HG02884 (cell line): ENCODE measurements around the gene IRF2BP2.

Experiments
- ATAC-seq: cut with Tn5 transposase; IDR thresholded peaks from one replicate; pipeline ENCODE4 v1.9.1; 2021; ENCODE audit warnings: mild to moderate bottlenecking, moderate library complexity; ENCODE audit not compliant: unreplicated experiment

Gene IRF2BP2

DNA sequence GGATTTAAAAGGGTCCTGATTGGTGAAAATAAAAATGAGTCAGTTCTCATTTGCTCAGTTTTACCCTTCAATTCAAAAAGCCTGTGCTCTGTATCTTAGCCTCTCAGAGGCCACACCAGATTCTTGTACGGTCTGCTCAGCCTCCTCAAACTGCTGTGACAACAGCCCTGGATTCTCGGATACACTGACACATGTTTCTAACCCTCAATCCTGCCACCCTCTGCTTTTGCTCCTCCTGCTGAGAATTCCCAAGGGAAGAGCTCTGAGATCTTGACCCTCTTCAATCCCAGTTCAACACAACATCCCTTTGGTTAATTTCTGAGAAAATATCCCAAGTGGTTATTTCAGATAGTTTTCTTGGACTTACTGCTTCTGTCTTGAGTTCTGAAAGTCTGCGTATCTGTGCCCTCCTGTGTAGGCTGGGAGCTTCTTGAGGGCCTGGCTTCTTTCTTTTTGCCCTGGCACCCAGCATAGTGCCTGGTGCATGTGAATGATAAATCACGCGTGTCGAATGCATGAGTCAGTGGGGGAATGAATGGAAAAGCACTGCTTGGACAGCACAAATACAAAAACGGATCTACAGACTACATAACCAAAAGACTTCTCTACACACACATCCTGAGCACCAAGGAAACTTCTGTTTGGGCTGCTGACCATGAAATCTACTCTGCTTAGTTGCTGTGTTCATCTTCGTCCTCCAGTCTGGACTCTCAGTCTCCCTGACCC is 24.5 kb downstream of the IRF2BP2 start:
- no peak for ATAC-seq

DNA sequence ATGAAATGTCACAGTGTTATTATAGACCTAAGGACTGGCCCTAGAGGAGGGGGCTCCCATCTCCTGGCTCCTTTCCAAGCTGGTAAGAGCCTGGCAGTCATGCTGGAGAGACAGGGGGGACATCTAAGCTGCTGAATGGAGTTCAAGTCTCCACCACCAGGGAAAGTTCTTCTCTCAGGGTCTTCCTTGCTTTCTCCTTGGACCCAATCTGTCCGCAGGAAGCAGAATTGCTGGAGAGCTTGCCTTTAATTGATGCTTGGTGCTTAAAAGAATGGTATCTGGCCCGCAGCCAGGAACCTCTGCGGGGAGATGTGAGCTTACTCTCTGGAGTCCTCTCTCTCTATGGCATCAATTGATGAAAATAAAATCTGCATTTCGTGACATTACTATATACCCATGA is 25.1 kb downstream of the IRF2BP2 start:
- ATAC-seq = no peak

DNA sequence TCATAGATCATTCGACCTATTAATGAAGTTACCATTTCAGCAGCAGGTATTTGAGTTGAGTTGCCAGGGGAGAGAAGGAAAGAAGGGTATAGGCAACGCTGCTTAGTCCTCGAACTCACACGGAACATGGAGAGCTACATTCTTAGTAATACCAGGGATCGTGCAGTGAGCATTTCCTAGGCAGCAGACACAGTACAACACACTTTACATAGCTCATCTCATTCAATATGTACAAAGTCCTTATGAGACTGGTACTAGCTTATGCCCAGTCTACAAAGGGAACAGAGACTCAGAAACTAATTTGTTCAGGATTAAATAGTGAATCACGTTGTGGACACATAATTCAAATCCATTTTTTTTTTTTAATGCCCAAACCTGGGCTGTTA is 25.6 kb downstream of the IRF2BP2 start:
- no peak for ATAC-seq

DNA sequence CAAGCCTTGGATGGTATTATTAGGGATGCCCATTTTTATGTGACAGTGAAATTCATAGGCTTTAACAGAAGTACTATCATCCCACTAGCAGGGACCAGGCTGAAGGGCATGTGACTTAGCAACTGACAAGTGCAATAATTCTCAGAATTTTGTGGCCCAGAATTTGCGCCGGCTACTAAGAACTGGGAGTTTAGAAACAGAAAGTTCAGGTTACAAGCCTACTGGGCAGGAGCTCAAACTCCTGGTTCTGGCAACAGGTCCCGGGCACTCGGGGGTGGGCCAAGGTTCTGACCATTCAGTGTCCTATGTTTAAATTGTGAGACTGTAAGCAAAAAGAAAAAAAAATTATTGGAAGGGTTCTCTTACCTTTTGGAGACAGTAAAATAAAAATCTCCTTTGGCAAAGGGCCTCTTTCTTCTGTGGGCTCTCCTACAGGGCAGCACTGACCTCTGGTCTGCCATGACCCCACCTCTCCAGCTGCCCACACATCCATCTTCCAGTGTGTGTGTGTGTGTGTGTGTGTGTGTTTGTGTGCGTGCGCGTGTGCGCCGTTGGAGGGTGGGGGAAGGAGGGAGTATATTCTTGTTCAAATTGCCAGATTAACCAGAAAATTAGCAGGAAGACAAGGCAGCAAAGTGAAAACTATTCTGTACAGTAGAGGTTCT is 26.1 kb downstream of the IRF2BP2 start:
- no peak for ATAC-seq

DNA sequence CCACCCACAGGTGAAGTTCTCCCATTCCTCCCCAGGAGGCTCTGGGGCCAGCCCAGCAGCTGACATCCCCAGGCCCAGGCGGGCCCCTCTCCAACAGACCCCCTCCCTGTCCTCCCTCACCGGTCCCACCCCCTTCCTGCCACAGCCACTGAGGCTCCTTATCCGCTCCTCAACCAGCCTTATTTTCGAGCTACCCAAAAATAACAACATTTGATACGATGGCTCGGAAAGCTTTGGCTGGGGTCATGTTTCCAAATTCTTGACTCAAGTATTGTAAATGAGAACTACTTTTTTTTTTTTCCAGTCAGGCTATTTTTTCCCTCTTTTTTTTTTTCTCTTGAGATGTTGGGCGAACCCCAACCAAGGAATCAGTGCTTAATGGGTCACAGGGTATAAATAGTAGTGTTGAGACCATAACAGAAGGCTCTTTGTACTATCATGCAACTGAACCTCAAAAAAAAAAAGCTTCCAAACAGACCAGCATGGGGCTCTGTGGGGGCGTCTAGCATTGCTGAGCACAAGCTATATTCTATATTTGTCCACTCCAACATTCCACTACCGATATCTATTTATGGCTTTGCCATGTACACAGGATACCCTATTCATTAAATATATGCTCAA is 27.2 kb downstream of the IRF2BP2 start:
- ATAC-seq = no peak

- no peak for ATAC-seq
Observed at GRCh38 chr1:234582186-234582585, 27.8 kb downstream of the IRF2BP2 start.

DNA sequence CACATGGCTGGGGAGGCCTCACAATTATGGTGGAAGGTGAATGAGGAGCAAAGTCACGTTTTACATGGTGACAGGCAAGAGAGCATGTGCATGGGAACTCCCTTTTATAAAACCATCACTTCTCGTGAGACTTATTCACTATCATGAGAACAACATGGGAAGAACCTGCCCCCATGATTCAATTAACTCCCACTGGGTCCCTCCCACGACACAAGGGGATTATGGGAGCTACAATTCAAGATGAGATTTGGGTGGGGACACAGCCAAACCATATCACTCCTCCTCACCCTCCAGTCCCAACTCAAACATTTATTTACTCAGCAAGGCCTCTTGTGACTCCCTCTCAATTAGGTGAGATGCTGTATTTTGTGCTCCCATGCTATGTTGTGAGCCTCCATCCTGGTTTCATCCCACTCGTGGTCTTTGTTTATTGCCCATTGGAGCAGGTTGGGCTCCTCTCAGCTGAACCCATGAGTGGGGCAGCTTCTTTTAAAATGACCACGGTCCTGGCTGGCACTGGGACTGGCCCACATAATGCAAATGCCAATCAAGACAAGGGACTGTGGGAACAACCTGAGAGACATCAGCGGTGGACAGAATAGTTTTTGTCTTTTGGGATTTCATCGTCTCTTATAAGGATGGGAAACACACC is 28.8 kb downstream of the IRF2BP2 start:
- no peak for ATAC-seq

DNA sequence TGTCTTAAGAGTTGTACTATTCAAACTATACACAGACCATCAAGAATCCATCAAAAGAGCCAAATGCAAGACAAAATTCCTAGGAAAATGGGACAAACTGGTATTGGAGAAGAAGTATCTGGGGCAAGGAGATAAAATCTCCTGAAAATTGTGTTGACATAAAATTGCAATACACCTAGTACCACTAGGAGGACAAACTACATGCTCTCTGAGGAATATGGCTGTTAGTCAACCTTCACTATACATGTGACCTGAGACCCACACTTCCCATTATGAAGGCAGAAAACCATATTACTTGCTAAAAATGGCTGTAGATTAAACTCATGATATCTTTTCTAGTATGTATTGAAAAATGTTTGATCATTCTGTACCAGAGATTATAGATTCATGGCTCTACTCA is 30.0 kb downstream of the IRF2BP2 start:
- no peak for ATAC-seq

GRCh38 chr1:234578735-234579134 is 31.2 kb downstream of the IRF2BP2 start:
- ATAC-seq = no peak

- ATAC-seq = no peak
Observed at GRCh38 chr1:234578087-234578486, 31.9 kb downstream of the IRF2BP2 start.

DNA sequence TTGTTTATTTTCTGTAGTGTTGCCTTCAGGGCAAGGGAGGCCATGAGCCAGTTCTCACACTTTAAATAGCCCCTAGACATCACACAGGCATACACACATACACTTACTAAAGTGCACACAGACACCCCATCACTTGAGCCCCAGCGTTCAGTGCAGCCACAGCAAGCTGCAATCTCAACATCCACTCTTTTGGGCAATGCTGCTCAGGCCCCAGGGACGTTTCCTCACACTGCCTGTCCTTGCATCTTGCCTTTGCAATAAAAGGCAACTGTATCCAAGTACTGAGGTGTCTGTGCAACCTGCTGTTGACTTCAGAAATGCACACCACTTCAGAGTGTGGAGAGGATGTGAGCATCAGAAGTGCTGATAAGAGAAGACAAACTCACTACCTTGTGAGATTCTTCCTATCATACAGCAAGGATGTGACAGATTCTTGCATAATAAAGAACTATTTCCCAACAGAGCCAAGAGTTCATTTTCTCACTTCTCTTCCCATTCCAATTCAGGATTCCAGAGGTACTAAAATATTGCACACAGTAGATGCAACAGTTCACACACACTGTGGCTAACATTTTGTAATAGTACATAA is 36.2 kb downstream of the IRF2BP2 start:
- no peak for ATAC-seq

DNA sequence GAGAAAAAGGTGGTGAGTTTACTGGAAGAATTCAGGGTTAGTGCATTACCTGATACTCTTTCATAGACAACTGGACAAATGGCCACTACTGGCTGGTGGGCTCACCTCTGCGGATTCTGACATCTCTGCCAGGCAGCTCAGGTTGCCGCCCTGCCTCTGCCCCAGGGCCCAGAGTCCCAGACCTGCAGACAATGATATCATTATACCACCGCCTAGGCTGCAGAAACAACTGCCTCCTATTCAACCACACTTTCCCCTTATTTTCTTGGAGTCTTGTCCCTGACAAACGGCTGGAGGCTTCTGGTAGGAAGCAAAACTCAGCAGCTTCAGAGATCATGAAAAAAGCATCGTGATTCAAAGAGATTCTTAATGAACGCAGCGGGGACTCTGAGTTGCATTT is 37.0 kb downstream of the IRF2BP2 start:
- no peak for ATAC-seq

- no peak for ATAC-seq
Observed at GRCh38 chr1:234571702-234572101, 38.3 kb downstream of the IRF2BP2 start.

DNA sequence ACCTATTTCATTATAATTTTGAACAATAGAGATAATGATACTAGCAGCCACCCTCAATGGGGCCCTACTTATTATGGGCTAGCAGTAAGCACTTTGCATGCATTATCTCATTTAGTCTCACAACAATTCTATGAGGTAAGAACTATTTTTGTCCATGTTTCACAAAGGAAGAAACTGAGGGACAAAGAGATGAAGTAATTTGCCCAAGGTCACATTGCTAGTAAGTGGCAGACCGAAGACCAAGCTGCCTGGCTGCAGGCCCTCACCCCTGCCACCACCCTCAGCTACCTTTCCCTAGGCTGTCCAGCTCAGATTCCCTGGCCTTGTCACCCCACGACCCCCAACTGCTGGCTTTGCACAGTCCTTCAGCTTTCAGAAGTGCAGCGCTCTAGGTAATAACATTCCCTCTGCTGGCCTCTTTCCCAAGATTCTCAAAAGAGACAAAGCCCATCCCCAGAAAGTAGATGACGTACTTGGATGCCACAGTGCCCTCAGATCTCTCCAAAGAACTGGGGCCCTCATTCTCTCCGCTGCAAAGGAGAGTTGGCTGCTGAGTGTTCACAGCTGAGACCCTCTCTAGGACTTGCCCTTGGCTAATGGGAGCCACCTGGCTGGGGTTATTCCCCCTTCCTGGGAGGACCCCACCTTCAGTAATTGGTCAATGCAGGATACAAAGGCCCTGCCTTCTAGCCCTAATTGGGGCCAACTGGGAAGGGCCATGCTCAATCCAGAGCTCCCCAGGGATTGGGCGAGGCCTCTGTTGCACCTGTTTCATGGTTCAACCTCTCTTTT is 39.5 kb downstream of the IRF2BP2 start:
- ATAC-seq = no peak

DNA sequence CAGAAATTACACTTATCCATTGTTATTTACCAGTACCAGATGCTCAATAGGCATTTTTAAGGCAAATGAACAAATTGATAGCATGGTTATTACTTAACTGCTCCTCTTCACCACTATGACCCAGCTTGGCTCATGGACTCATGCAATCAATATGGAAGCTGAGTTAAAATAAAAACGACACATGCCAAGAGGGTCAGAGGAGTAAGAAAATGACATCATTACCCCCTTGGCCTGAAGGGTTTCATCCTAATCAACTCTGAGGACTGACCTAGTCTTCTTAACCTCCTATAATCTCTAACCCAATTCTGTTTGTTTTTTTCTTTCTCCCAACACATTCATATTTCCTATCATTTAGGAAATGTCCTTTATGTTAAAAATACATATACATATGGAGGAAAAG is 41.6 kb downstream of the IRF2BP2 start:
- no peak for ATAC-seq

DNA sequence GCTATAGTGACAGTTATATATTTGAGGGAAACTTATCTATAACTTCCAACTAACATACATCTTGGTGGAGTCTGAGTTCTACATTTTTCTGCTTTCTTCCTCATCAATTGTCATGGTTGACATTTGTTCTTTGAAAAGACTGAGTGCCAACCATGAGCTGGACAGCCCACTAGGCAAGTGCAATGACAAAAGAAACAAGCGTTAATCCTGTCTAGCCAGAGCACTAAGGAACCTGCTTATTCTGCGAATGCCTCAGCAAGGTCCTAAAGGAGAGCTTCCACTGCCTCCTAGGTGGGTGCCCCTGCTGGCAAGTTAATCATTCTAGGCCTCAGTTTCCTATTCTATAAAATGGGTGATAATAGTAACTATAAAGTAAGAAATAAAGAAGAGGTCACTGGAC is 44.8 kb downstream of the IRF2BP2 start:
- no peak for ATAC-seq

- no peak for ATAC-seq
Observed at GRCh38 chr1:234564035-234565029, 45.6 kb downstream of the IRF2BP2 start.

GRCh38 chr1:234562334-234562733 is 47.6 kb downstream of the IRF2BP2 start:
- no peak for ATAC-seq

DNA sequence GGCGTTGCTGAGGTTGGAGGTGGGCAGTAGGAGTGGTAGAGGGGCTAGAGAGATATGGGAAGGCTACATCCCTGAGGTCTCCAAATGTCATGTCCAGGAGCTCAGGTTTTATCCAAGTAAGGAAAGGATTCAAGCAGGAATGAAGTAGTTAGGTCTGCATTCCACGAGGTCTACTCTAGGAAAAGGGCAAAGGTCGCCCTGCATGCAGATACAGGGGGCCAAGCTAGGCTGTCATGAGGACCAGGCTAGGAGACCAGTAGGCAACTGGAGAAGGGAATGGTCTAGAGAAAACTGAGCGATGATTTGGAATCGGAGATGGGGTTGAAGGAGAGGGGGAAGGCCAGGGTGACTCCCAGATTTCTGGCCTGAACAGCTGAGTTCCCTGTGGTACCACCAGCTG is 48.7 kb downstream of the IRF2BP2 start:
- no peak for ATAC-seq
